GM21786 (cell line): ENCODE results near the gene HTR3C.

Source experiments
- ATAC-seq: cut with Tn5 transposase; IDR thresholded peaks from one replicate; pipeline ENCODE4 v1.9.1; 2021; ENCODE audit not compliant: unreplicated experiment

The HTR3C gene

GRCh38 chr3:184082465-184082864 is 29.6 kb downstream of the HTR3C start:
- ATAC-seq, result no peak

DNA sequence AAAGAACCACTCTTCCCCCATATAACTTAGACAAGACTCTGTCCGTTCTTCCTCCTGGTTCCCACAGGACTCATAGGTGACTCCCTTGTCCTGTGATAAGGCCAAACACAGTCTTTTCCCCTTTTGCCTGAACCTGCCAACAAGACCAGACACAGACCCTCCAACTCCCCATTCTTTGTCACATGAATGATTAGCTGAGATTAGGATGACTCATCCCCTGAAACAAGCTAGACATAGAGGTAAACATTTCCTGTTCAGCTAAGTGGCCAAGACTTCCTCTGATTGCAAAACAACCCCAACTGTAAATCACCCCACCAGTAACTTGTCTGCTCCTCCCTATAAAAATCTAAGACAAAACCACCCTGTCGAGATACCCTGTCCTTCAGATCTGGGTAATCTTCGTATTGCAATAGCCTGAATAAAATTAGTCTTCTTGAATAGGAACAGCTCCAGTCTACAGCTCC is 32.6 kb downstream of the HTR3C start:
- ATAC-seq, result no peak

GRCh38 chr3:184092199-184092598 is 39.4 kb downstream of the HTR3C start:
- ATAC-seq, result no peak

DNA sequence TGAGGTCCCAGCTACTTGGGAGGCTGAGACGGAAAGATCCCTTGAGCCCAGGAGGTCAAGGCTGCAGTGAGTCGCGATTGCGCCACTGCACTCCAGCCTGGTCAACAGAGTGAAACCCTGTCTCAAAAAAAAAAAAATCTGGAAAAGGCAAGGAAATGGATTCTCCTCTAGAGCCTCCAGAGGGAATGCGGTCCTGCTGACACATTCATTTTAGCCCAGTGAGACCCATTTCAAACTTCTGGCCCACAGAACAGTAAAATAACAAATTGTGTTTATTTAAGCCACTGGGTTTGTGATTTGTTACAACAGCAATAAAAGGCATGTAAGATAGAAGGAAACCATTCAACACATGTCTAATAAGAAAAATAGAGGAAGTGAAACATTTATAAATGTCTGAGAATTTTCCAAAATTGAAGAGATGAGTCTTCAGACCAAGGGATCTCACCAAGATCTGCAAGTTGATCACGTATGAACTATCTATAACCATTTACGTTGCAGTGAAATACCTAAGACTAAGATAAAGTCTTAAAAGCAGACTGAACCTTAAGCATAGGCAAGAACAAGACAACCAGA is 44.0 kb downstream of the HTR3C start, which contains the start of gene HTR3E:
HTR3E (plus strand) TSS at position 254 of the 573 bp plus-strand sequence. CDS start 466 bp downstream, outside the sequence.
- no peak for ATAC-seq

DNA sequence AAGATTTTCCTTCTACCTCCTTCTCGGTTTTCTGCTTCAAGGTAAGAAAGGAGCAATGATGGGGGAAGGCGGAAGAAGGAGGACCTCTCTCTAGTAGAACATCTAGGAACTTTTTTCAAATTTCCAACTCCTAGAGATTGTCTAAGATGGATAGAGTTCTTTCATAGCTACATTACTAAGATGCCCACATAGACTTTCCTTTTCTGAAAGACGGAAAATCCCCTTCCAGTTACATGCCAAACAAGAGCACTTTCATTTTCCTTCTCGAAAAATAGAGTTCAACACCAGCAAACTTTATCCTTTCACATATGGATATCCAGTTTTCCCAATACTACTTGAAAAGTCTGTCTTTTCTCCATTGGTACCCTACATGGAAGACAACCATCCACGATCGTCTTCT is 44.7 kb downstream of the HTR3C start:
- ATAC-seq, result no peak

- no peak for ATAC-seq
Observed at GRCh38 chr3:184099806-184100686, 47.2 kb downstream of the HTR3C start.
